AG20443 (cell line): ENCODE data around the gene BTBD18.

Source experiments
- DNase-seq: peaks from one replicate; pipeline ENCODE4 v3.0.0; 2012; ENCODE audit warnings: low spot score, mixed read lengths

The BTBD18 gene

GRCh38 chr11:57751676-57752253 lies at the start of gene BTBD18:
Gene BTBD18, minus strand, starts transcription at chr11:57751819. Its CDS starts 631 bp downstream, at chr11:57751188.
- DNase-seq = peak; percentile 47

DNA sequence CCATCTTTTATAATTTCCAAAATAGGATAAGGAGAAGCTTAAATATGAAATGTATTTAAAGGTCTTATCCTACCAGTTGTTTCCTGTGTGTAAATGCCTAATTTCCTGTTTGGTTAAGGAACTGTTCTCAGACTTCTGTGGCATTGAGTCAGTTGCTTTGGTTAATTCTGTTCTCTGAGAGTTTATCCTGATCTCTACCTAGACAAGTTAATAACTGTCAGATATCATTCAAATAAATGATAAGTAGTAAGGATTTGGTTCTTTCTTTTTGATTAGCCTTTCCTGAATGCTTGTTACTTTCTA lies 49.5 kb upstream of the BTBD18 start:
- DNase-seq = no peak

GRCh38 chr11:57800444-57801182 lies 49.0 kb upstream of the BTBD18 start:
- DNase-seq = peak; percentile 76

DNA sequence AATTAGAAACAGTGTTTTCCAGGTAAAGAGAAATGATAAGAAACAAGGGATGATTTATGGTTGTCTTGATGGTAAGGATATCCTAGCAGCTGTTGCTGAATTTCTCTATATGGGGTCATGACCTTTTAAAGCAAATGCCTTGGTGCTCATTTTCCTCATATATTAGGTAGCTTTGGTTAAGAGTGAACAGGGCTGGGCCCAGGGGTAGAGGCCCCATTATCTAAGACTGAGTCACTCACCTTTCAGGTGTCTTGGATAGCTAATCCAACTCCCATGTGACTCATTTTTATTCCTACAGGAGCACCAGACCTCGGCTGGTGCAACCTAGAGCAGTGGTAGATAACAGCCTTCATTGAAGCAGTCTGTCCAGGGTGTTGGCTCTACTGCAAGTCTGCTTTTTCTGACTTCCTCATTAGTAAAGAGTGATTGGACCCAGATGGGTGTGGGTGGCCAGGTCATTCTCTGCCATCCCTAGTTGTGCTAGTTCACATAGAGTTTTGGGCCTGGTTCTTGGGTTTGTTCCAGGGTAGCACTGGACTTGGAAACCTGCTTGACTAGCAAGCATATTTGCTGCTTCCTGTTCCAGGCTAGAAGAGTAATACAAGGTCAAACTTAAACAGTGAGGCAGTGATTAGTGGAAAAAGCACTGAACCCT lies 47.4 kb upstream of the BTBD18 start:
- DNase-seq = peak; percentile 72

DNA sequence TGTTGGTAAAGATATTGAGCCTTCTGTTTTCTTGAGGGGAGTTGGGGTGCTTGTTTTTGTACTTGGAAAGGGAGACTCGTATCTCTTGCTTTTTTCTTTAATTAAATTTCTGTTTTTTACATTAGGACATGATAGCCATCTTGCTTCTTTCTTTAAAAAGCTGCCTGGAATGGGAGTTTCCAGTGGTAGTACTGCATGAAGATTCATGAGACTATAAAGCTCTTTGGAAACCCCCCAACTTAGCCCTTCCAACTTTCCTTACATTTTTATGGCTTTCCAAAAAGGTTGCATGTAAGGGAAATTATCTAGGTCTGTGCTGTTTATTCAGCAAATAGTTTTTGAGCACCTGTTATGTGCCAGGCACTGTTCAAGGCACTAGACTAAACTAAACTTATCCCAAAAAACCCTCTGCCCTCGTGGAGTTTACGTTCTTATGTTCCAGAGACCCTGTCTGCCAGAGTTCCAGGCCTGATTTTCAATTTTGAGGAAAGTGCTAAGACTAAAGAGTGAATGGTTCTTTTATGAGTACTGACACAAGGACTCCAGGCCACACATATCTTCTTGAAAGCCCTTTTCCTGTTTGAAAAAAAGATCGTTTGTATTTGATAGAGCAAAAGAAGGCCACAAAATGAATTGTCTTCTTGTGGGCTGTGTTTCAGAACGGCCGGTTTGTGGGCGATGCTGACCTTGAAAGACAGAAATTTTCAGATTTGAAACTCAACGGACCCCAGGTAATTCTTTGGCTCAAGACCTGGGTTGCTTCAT lies 41.9 kb upstream of the BTBD18 start:
- no peak for DNase-seq

DNA sequence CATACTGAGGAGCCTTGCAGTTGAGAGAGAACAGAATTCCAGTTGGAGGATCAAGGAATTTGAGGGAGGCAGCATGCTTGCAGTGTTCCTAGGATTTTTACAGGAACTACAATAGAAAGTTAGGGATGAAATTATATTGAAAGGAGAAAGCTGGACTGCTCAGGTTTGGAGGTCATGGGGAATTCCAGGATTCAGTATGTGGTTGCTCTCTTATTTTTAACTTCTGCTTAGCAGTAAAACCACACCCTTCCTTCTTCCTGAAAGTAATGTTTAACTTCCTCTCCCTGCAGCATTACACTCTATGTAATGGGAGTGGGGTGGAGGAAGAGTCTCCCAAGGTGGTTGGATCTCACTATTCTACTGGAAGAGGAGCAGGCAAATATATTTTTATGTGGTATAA lies 41.3 kb upstream of the BTBD18 start:
- no peak for DNase-seq

- DNase-seq = no peak
Measured at GRCh38 chr11:57792060-57792541, 40.5 kb upstream of the BTBD18 start.

DNA sequence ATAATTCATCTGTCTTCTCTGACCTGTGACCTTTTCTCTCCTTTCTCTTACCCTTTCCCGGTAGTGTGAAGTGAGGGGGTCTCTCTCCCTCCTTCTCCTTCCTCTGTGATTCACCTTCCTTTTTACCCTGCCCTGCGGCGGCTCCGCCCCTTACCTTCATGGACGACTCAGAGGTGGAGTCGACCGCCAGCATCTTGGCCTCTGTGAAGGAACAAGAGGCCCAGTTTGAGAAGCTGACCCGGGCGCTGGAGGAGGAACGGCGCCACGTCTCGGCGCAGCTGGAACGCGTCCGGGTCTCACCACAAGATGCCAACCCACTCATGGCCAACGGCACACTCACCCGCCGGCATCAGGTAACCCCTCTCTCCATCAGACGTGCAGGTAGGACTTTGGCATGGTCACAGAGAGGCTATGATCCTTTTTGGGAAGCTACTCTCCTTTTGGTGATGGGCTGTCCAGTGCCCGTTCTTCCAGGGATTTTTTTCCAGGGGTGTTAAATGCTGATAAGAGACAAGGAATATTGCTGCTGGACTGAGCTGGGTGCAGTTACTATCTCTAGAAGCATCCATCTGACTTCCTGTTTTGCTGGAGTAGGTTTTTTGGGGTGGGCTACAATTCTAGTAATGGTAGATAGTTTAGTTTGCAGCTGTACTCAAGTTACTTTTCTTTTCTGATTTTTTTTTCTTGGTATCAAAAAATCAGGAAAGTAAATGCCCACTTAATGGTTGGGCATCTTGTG lies 39.9 kb upstream of the BTBD18 start:
- DNase-seq = no peak

DNA sequence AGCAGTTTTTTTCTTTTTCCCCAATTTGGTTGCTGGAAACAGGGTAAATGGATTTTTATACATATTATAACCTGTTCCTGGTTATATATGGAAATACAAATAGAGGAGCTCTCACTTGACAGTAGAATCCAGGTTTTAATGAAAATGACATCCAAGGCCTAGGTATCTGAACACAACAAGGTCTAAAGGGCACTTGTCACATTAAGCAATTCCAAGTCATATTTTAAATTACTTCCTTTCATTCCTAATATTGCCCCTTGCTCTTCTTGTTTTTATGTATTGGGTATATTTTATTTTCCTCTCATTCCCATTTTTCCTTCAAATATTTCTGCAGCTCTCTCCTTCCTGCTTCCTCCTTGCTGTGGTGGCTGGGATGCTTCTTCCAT lies 37.1 kb upstream of the BTBD18 start:
- no peak for DNase-seq

GRCh38 chr11:57787920-57788702 lies 36.5 kb upstream of the BTBD18 start:
- DNase-seq = peak; percentile 27

DNA sequence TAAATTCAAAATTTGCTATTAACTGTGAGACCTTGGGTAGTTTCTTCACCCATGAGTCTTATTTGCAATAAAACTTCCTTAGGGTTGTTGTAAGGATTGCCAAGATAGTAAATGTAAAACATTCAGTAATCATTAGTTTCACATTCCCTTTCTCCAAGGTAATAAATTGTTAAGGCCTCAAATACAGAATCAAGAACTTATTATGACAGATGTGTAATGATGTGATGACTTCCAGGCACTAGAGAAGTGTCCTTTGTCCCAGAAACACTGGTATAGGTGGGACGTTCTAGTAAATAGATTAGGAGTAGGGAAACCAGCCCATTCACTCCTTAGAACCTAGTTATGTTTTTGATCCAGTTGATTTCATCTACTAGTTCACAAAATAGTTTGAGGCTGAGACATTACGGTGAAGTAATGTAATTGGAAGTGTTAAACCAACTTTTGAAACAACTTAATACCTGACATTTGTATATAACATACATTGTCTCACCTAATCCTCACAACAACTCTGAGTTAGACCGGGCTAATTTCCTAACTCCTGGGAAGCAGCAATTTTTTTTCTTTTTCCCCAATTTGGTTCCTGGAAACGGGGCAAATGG lies 35.5 kb upstream of the BTBD18 start:
- no peak for DNase-seq

DNA sequence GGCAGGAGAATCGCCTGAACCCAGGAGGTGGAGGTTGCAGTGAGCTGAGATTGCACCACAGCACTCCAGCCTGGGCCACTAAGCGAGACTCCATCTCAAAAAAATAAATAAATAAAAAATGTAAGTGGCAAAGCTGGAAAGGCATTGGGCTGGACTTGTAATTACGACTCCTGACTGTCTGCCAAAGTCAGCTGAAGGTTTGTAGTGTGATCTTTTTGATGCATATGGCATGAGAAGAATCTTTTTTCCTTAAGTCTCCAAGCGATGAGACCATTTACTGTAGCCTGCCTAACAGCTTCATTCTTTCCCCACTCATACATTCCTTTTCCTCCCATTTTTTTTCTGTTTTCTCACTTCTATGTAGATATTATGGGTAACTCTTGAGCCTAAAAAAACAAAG lies 34.8 kb upstream of the BTBD18 start:
- no peak for DNase-seq

GRCh38 chr11:57785072-57785471 lies 33.5 kb upstream of the BTBD18 start:
- DNase-seq = no peak

GRCh38 chr11:57781529-57781943 lies 29.9 kb upstream of the BTBD18 start:
- no peak for DNase-seq

GRCh38 chr11:57779276-57779675 lies 27.7 kb upstream of the BTBD18 start:
- peak; percentile 70 for DNase-seq

- peak; percentile 91 for DNase-seq
Measured at GRCh38 chr11:57778318-57779037, 26.9 kb upstream of the BTBD18 start.

DNA sequence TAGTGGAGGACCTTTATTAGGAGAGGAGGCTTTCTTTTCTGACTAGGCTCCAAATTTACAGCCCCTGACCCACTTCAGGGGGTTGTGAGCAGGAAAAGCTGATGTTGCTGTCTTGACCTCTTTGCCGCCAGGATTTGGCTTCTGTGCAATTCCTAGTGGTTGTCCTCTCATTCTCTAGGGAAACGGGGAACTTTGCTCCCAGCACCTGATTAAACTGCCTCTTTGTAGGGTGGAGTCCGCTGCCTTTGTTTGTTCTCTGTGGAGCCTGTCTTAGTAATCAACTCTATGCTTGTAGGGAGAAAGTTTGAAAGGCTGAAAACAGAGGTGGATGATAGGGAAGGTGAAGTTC lies 26.3 kb upstream of the BTBD18 start:
- DNase-seq = no peak

GRCh38 chr11:57776577-57777210 lies 25.1 kb upstream of the BTBD18 start:
- no peak for DNase-seq

DNA sequence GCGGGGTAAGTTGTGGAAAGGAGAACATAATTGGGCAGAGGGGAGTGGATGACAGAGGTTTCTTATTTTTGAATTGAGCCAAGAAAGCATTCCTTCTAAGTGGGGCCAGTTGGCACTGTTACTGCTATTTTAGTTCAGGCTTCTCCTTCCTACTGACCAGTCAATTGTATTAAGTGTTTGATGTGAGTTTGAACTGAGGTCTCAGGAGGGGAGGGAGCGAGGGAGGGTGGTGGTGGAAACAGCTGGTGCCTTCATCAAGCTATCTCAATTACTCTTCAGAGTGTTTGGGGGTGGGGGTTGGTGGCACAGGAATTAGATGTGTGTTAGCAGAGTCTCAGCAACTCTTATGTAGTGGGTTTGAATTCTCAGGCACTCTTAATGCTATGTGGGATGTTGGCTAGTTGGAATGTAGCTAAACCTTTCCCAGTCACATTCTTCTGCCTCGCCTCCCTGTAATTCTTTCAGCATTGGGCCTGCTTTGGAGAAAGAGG lies 24.5 kb upstream of the BTBD18 start:
- DNase-seq = peak; percentile 54
